Chondrocyte (in vitro differentiated cells): ENCODE measurements around the gene HHLA2. TPM values are rescaled to one million over a fixed set of nuclear protein-coding genes. Genes with fewer than 3 reads are reported as not detected.
"Not testable (repeated sequence)": the region's sequence is repeated elsewhere in the genome, so short reads cannot be mapped to it uniquely, and the experiment has no call there.

Experiments used
- DNase-seq: peaks from one replicate; pipeline ENCODE4 v3.0.0; 2021; ENCODE audit warnings: mixed read lengths, low spot score
- H3K27ac Mint-ChIP-seq: one replicate; pipeline ENCODE4 v1.8.0; 2021; ENCODE audit warnings: mild to moderate bottlenecking, moderate library complexity, mixed read lengths; ENCODE audit not compliant: unreplicated experiment
- H3K27me3 Mint-ChIP-seq: 2 replicates; pipeline ENCODE4 v1.8.0; 2021; ENCODE audit warnings: low read depth, mixed read lengths
- H3K36me3 Mint-ChIP-seq: 2 replicates; pipeline ENCODE4 v1.8.0; 2021; ENCODE audit warnings: low read depth, mixed read lengths
- H3K4me1 Mint-ChIP-seq: 2 replicates; pipeline ENCODE4 v1.8.0; 2021; ENCODE audit warnings: low read depth, mild to moderate bottlenecking, mixed read lengths
- H3K4me3 Mint-ChIP-seq: one replicate; pipeline ENCODE4 v1.8.0; 2021; ENCODE audit warnings: mild to moderate bottlenecking, moderate library complexity, mixed read lengths; ENCODE audit not compliant: unreplicated experiment
- H3K9me3 Mint-ChIP-seq: 2 replicates; pipeline ENCODE4 v1.8.0; 2021; ENCODE audit warnings: low read depth, mixed read lengths
- CTCF ChIP-seq: fragments of 200-600 bp; sonication (generic); IDR thresholded peaks from 2 replicates; pipeline ENCODE4 v1.5.0; 2021; ENCODE audit warnings: antibody characterized with exemption, mild to moderate bottlenecking, moderate library complexity
- total RNA-seq: library from RNA; stranded (reverse); gene quantifications from 3 replicates; pipeline ENCODE4 v1.2.1, GENCODE V29; 2021

The HHLA2 gene
- total RNA-seq, 1 donor from 2014 or later: not detected

- Mint-ChIP-seq H3K4me1 (no peaks in the 10 kb centered on the region), H3K9me3 (no peaks in the 10 kb centered on the region), H3K36me3 (no peaks in the 10 kb centered on the region), H3K27ac (no peak overlapping the region), H3K4me3 (no peak overlapping the region), H3K27me3 (no peaks in the 10 kb centered on the region)
- DNase-seq: no peak
- no peak for TF ChIP-seq CTCF
These were observed 24.7 kb upstream of the HHLA2 start for GRCh38 chr3:108271626-108272025.

GRCh38 chr3:108279066-108279465 lies 17.3 kb upstream of the HHLA2 start:
- not testable (repeated sequence) for H3K27me3 Mint-ChIP-seq, H3K36me3 Mint-ChIP-seq, DNase-seq, H3K27ac Mint-ChIP-seq, H3K4me3 Mint-ChIP-seq
- Mint-ChIP-seq H3K9me3 (peaks cover 14% of the 10 kb centered on the region), H3K4me1 (peaks cover 12% of the 10 kb centered on the region)

GRCh38 chr3:108280476-108280875 lies 15.9 kb upstream of the HHLA2 start:
- TF ChIP-seq CTCF: no peak
- Mint-ChIP-seq H3K27ac (no peak overlapping the region), H3K36me3 (peaks cover 4% of the 10 kb centered on the region), H3K4me1 (peaks cover 12% of the 10 kb centered on the region), H3K9me3 (peaks cover 15% of the 10 kb centered on the region), H3K27me3 (no peaks in the 10 kb centered on the region), H3K4me3 (no peak overlapping the region)
- DNase-seq: no peak

GRCh38 chr3:108281670-108282069 lies 14.7 kb upstream of the HHLA2 start:
- H3K27me3 Mint-ChIP-seq: no peaks in the 10 kb centered on the region
- no peak overlapping the region for H3K27ac Mint-ChIP-seq
- peaks cover 20% of the 10 kb centered on the region for H3K9me3 Mint-ChIP-seq
- DNase-seq: no peak
- TF ChIP-seq CTCF: no peak
- peaks cover 6% of the 10 kb centered on the region for H3K36me3 Mint-ChIP-seq
- no peak overlapping the region for H3K4me3 Mint-ChIP-seq
- H3K4me1 Mint-ChIP-seq: peaks cover 12% of the 10 kb centered on the region

GRCh38 chr3:108283006-108283405 lies 13.3 kb upstream of the HHLA2 start:
- Mint-ChIP-seq H3K4me1 (peaks cover 12% of the 10 kb centered on the region), H3K9me3 (peaks cover 15% of the 10 kb centered on the region), H3K4me3 (no peak overlapping the region), H3K36me3 (peaks cover 6% of the 10 kb centered on the region), H3K27me3 (no peaks in the 10 kb centered on the region), H3K27ac (no peak overlapping the region)
- TF ChIP-seq CTCF: no peak
- DNase-seq: no peak

GRCh38 chr3:108283989-108284388 lies 12.4 kb upstream of the HHLA2 start:
- H3K27me3 Mint-ChIP-seq: no peaks in the 10 kb centered on the region
- DNase-seq: no peak
- peaks cover 6% of the 10 kb centered on the region for H3K36me3 Mint-ChIP-seq
- no peak overlapping the region for H3K27ac Mint-ChIP-seq
- no peak overlapping the region for H3K4me3 Mint-ChIP-seq
- H3K9me3 Mint-ChIP-seq: peaks cover 11% of the 10 kb centered on the region
- TF ChIP-seq CTCF: no peak
- peaks cover 12% of the 10 kb centered on the region for H3K4me1 Mint-ChIP-seq
